Omental fat pad (tissue), 4 donors: ENCODE measurements around the gene USP7. TPM values are rescaled to one million over a fixed set of nuclear protein-coding genes. Genes with fewer than 3 reads are reported as not detected.

ENCODE experiments used
- ATAC-seq: fragments of 150-250 bp; one replicate; pipeline ENCODE4 v1.9.1; 2016; ENCODE audit warnings: mild to moderate bottlenecking, moderate library complexity; ENCODE audit not compliant: low FRiP score
- DNase-seq: peaks from one replicate; pipeline ENCODE4 v3.0.0-alpha.2; 2019; ENCODE audit warnings: low spot score
- total RNA-seq, 4 donors: library from RNA; depleted of rRNA; stranded (reverse); fragments of >200 nt; gene quantifications; one replicate each; pipeline ENCODE4 v1.1.0, GENCODE V29; 2016
- TF ChIP-seq, protein P1 (sequence below), 3 donors: fragments of 450-650 bp; IDR thresholded peaks; one replicate each; pipeline ENCODE4 v1.5.1; 2016 to 2017; ENCODE audit warnings: antibody characterized with exemption in 3 of 3, mild to moderate bottlenecking in 3 of 3, moderate library complexity in 2 of 3

The USP7 gene
- total RNA-seq, 4 donors from 2014 or later = 71.2 to 138 (median 97.0) TPM

DNA sequence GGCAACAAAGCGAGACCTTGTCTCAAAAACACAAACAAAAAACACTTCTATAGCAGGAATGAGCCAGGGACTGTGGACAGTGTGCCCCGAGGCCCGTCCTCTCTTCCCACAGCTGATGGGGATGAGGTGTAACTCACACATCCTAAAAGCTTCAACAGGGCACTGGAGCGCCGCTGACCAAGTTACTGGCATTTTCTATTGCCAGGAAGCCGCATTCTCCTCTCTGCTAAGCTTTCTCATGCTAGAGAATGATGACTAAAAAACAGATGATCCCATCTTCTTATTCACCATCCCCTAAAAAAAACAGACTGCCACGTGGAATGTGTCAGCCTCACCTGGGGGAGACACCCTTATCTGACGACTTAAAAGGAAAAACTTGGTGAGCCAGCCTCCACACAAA is 111.2 kb downstream of the USP7 start:
- ATAC-seq (peak; percentile 26), DNase-seq (no peak)
- TF ChIP-seq, protein P1, sequence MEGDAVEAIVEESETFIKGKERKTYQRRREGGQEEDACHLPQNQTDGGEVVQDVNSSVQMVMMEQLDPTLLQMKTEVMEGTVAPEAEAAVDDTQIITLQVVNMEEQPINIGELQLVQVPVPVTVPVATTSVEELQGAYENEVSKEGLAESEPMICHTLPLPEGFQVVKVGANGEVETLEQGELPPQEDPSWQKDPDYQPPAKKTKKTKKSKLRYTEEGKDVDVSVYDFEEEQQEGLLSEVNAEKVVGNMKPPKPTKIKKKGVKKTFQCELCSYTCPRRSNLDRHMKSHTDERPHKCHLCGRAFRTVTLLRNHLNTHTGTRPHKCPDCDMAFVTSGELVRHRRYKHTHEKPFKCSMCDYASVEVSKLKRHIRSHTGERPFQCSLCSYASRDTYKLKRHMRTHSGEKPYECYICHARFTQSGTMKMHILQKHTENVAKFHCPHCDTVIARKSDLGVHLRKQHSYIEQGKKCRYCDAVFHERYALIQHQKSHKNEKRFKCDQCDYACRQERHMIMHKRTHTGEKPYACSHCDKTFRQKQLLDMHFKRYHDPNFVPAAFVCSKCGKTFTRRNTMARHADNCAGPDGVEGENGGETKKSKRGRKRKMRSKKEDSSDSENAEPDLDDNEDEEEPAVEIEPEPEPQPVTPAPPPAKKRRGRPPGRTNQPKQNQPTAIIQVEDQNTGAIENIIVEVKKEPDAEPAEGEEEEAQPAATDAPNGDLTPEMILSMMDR (IDR thresholded peaks at IDR 0.05) = no peak

DNA sequence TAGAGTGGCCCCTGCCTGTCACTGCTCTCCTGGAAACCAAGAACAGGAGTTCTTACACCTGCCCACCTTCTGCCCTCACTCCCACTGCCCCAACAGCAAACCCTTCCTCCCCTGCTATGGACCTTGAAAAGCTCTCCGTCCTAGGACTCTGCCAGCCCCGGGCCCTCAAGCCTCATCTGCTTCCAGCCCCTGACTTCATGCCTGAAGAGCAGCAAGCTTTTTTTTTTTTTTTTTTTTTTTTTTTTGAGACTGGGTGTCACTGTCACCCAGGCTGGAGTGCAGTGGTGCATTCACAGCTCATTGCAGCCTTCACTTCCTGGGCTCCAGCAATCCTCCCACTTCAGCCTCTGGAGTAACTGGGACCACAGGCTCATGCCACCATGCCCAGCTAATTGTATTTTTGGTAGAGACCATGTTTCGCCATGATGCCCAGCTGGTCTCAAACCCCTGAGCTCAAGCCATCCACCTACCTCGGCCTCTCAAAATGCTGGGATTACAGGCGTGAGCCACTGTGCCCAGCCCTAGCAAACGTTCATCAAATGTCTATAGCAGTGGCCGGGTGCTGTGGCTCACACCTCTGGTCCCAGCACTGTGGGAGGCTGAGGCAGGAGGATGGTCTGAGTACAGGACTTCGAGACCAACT is 111.8 kb downstream of the USP7 start:
- no peak for ATAC-seq
- TF ChIP-seq, protein P1 (IDR thresholded peaks at IDR 0.05) = no peak
- no peak for DNase-seq

DNA sequence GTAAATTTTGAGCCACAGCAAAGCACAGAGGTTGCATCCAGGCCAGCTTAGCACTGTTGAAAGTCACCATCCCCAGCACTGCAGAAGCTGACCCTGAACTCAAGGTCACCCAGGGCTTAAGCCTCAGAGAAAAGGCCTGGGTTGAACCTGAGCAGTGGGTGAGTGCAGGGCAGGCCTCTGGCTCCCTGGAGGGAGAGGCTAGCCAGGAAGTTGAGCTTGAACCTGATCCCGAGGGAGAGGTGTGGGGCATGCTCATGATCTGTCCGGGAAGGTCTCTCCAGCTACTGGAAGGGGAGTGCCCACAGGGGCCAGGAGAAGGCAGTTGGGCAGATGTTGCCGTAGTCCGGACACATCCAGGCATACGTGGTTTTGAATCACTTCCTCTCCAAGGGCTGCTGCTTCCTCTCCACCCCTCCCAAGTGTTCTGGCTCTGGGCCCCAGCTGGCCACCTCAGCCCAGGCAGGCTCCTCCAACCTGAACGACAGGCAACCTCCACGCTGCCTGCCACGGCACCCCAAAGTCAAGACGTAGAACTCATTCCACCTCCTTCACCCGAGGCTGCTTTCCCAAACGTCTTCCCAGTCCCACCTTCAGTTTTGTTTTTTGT is 113.3 kb downstream of the USP7 start:
- ATAC-seq (peak; percentile 64), DNase-seq (no peak)
- TF ChIP-seq, protein P1 (IDR thresholded peaks at IDR 0.05) = no peak

DNA sequence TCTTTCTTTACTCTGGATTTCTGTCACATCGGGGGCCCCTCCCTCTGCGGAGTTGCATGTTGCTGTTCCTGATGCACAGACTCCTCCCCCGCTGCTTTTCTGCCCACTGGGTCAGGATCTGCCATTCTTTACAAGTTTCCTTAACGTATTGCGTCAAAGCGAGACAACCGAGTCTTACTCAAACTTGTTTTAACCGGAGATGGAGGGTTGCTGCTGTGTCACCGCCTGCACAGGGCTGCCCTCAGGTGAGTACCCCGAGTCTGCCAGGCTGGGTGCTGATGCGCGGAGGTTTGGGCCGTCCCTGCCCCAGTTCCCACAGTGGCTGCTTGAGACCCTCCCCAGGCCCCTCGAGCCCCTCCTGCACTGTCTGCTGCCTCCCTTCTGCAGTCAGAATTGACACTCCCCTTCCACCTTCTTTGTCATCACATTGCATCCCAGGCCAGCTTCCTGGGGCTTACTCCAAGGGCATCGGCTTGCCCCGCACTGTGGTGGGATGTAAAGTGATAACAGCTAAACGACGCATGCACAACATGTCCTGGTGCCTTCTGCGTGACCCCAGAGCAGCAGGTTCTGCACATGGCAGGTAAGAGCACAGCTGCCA is 114.2 kb downstream of the USP7 start:
- TF ChIP-seq, protein P1 (IDR thresholded peaks at IDR 0.05) = no peak
- no peak for DNase-seq
- ATAC-seq = no peak

DNA sequence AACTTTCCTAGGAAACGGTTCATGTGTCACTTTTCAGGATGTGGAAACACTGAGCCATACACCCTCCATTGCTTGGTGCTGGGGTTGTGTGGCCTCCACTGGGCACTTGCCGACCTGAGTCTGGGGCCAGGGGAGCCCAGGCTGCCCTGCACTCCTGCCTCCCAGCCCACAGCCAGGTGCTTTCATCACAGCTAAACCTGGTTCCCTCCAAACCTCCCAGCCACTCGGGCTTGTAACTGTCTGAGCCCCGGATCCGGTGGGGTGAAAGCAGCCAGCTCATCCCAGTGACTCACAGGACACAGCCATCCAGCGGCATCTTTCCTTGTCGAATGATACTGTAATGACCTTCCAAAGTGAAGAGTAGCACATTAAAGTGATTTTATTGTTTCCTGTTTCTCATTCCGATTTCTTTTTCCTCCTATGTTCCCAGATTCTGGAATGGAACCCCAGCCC is 114.7 kb downstream of the USP7 start:
- TF ChIP-seq, protein P1 (IDR thresholded peaks at IDR 0.05) = no peak
- DNase-seq (no peak), ATAC-seq (no peak)

DNA sequence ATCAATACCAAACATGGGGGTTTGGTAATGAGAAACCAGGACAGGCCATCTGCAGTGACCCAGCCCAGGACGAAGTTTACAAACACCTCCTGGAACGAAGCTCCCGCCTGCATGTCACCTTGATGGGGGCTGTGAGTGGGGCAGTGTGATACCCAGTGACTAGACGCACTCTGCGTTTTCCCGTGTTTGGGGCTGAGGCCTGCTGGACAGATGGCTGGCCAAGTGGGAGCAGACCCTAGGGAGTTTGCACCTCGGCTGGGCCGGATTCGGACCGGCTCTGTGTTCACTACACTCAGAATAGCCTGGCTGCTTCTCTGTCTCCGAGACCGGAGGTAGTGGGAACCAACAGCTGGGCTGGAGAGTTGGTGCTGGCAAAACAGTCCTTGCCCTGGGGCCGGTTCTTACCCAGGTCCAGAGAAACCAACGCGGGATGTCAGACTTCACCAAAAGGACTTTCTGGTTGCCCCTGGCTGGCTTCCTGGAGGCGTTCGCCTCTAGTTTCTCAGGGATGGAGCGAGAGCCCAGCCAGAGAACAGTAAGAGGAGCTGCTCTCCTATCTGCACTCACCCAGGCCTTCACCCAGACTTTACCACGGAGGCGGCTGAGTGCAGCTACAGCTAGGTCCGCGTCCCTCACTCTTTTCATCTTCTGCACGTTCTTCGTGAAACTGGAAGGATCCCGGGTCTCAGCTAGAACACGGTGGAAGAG is 115.3 kb downstream of the USP7 start:
- DNase-seq = no peak
- ATAC-seq = no peak
- TF ChIP-seq, protein P1 (IDR thresholded peaks at IDR 0.05) = no peak
